C4-2B (cell line): ENCODE data around the gene AK3.

Experiments used
- ZFX ChIP-seq: fragments of 450-650 bp; IDR thresholded peaks from 2 replicates; pipeline ENCODE4 v1.6.1; 2017
- TF ChIP-seq, protein P1 (sequence below): fragments of 450-650 bp; conservative IDR thresholded peaks from 2 replicates; pipeline ENCODE4 v1.5.1; 2017; ENCODE audit warnings: mild to moderate bottlenecking

DNA sequence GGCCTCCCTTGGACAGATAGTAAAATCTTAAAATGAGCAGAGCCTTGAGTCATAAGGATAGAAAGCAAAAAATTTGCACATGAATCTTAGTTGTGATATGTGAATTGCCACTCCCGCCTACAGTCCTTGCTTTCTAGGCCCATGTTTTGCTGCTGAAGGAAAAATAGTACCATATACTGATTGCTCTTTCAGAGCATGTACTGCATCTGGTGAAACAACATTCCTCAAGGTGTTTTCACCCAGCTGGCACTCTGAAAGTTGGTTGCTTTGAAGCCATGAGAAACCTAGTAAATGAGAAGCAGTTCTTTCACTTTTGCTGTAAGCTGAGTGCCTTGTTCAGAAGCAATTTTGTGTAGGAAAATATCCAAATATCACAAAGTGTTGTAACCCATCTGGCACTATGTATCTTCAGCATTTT is 51.3 kb downstream of the AK3 start:
- TF ChIP-seq, protein P1, sequence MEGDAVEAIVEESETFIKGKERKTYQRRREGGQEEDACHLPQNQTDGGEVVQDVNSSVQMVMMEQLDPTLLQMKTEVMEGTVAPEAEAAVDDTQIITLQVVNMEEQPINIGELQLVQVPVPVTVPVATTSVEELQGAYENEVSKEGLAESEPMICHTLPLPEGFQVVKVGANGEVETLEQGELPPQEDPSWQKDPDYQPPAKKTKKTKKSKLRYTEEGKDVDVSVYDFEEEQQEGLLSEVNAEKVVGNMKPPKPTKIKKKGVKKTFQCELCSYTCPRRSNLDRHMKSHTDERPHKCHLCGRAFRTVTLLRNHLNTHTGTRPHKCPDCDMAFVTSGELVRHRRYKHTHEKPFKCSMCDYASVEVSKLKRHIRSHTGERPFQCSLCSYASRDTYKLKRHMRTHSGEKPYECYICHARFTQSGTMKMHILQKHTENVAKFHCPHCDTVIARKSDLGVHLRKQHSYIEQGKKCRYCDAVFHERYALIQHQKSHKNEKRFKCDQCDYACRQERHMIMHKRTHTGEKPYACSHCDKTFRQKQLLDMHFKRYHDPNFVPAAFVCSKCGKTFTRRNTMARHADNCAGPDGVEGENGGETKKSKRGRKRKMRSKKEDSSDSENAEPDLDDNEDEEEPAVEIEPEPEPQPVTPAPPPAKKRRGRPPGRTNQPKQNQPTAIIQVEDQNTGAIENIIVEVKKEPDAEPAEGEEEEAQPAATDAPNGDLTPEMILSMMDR = no peak
- TF ChIP-seq ZFX = no peak
